Smooth muscle cell (in vitro differentiated cells): ENCODE data around the gene GAL3ST2. TPM values are rescaled to one million over a fixed set of nuclear protein-coding genes. Genes with fewer than 3 reads are reported as not detected.
"Not testable (repeated sequence)": the region's sequence is repeated elsewhere in the genome, so short reads cannot be mapped to it uniquely, and the experiment has no call there.

Source experiments
- DNase-seq: peaks from one replicate; lab custom pipeline; 2025; ENCODE audit not compliant: unreplicated experiment; lab: John Stamatoyannopoulos, UW
- H2AFZ ChIP-seq: fragments of 200-600 bp; sonication (generic); 2 replicates; pipeline ENCODE4 v1.6.0; 2016; ENCODE audit warnings: antibody characterized with exemption, low read depth, mild to moderate bottlenecking
- H3F3A ChIP-seq: fragments of 200-600 bp; sonication (generic); 2 replicates; pipeline ENCODE4 v1.6.0; 2017; ENCODE audit warnings: antibody characterized with exemption, low read depth
- H3K27ac ChIP-seq: fragments of 200-600 bp; sonication (generic); 2 replicates; pipeline ENCODE4 v1.5.1; 2016; ENCODE audit warnings: low read depth, mild to moderate bottlenecking
- H3K27me3 ChIP-seq: fragments of 200-600 bp; sonication (generic); 2 replicates; pipeline ENCODE4 v1.6.1; 2016; ENCODE audit warnings: low read depth, mild to moderate bottlenecking
- H3K36me3 ChIP-seq: fragments of 200-600 bp; sonication (generic); 2 replicates; pipeline ENCODE4 v1.5.1; 2016; ENCODE audit warnings: low read depth
- H3K4me1 ChIP-seq: fragments of 200-600 bp; sonication (generic); 2 replicates; pipeline ENCODE4 v1.5.1; 2016; ENCODE audit warnings: low read depth
- H3K4me2 ChIP-seq: fragments of 200-600 bp; sonication (generic); 2 replicates; pipeline ENCODE4 v1.6.0; 2016; ENCODE audit warnings: mild to moderate bottlenecking
- H3K4me3 ChIP-seq: fragments of 200-600 bp; sonication (generic); 2 replicates; pipeline ENCODE4 v1.5.1; 2016; ENCODE audit warnings: mild to moderate bottlenecking
- H3K79me2 ChIP-seq: fragments of 200-600 bp; sonication (generic); 2 replicates; pipeline ENCODE4 v1.6.0; 2016; ENCODE audit warnings: low read depth, mild to moderate bottlenecking
- H3K9ac ChIP-seq: fragments of 200-600 bp; sonication (generic); 2 replicates; pipeline ENCODE4 v1.6.0; 2016; ENCODE audit warnings: low read depth
- H3K9me3 ChIP-seq: fragments of 200-600 bp; sonication (generic); replicated peaks from 2 replicates; pipeline ENCODE4 v1.5.1; 2016; ENCODE audit warnings: low read depth
- H4K20me1 ChIP-seq: fragments of 200-600 bp; sonication (generic); 2 replicates; pipeline ENCODE4 v1.6.0; 2016; ENCODE audit warnings: low read depth
- CTCF ChIP-seq: fragments of 200-600 bp; sonication (generic); IDR thresholded peaks from 2 replicates; pipeline ENCODE4 v1.5.1; 2017; ENCODE audit warnings: borderline replicate concordance, mild to moderate bottlenecking, antibody characterized with exemption; ENCODE audit not compliant: insufficient read depth, poor library complexity, severe bottlenecking
- WGBS: methylation state at CpG from one replicate; pipeline ENCODE4 v1.1.7; 2016; ENCODE audit warnings: low lambda C conversion rate; 5-methylcytosine and 5-hydroxymethylcytosine counted together
- polyA plus RNA-seq: library from polyadenylated mRNA; unstranded; fragments of >200 nt; fragmentation: Nextera tagmentation; extraction: Ambion mirVana; gene quantifications from 2 replicates; pipeline ENCODE4 v1.2.1, GENCODE V29; 2016
- total RNA-seq: library from RNA; depleted of rRNA; stranded (reverse); fragments of >200 nt; gene quantifications from 2 replicates; pipeline ENCODE4 v1.2.3, GENCODE V29; 2014

Gene GAL3ST2
- total and polyA plus RNA-seq, 2 experiments from 2014 or later = 0.34 TPM; not detected in 1

- no peak overlapping the region for H2AFZ ChIP-seq
- peaks cover 4% of the 10 kb centered on the region for H4K20me1 ChIP-seq
- H3F3A ChIP-seq = no peaks in the 10 kb centered on the region
- no peaks in the 10 kb centered on the region for H3K9me3 ChIP-seq
- H3K9ac ChIP-seq = no peak overlapping the region
- no peaks in the 10 kb centered on the region for H3K27me3 ChIP-seq
- H3K27ac ChIP-seq = no peak overlapping the region
- no peak overlapping the region for H3K4me2 ChIP-seq
- no peaks in the 10 kb centered on the region for H3K4me1 ChIP-seq
- WGBS = 83% methylated on average over 12 of the region's 12 CpGs
- no peak for DNase-seq
- H3K79me2 ChIP-seq = no peaks in the 10 kb centered on the region
- TF ChIP-seq CTCF = no peak
- no peak overlapping the region for H3K4me3 ChIP-seq
- H3K36me3 ChIP-seq = no peaks in the 10 kb centered on the region
These were observed 45.8 kb upstream of the GAL3ST2 start for GRCh38 chr2:241730671-241731293.

GRCh38 chr2:241732513-241733186 is 44.0 kb upstream of the GAL3ST2 start:
- not testable (repeated sequence) for H2AFZ ChIP-seq, H3K27ac ChIP-seq, H3K27me3 ChIP-seq, H3K4me3 ChIP-seq, H3K4me1 ChIP-seq, H3K36me3 ChIP-seq, H4K20me1 ChIP-seq, H3K9me3 ChIP-seq, DNase-seq, H3F3A ChIP-seq, H3K9ac ChIP-seq, H3K79me2 ChIP-seq
- TF ChIP-seq CTCF = peak; percentile 59
- WGBS = 45% methylated on average over 26 of the region's 26 CpGs
- H3K4me2 ChIP-seq = peak overlapping the region; percentile 69

- TF ChIP-seq CTCF = no peak
- no peak overlapping the region for H2AFZ ChIP-seq
- no peak for DNase-seq
- peak overlapping the region; percentile 87 for H3K4me2 ChIP-seq
- H3K27me3 ChIP-seq = no peaks in the 10 kb centered on the region
- 86% methylated on average over 23 of the region's 23 CpGs for WGBS
- H3K9ac ChIP-seq = no peak overlapping the region
- no peaks in the 10 kb centered on the region for H3K9me3 ChIP-seq
- no peaks in the 10 kb centered on the region for H3K36me3 ChIP-seq
- H3K4me1 ChIP-seq = no peaks in the 10 kb centered on the region
- H4K20me1 ChIP-seq = peaks cover 15% of the 10 kb centered on the region
- no peak overlapping the region for H3K27ac ChIP-seq
- peak overlapping the region; percentile 75 for H3K4me3 ChIP-seq
- H3F3A ChIP-seq = no peaks in the 10 kb centered on the region
- H3K79me2 ChIP-seq = no peaks in the 10 kb centered on the region
These were observed 43.0 kb upstream of the GAL3ST2 start for GRCh38 chr2:241733391-241734207.
